HG03064 (cell line): ENCODE measurements around the gene EIF4G3.
"Not testable (repeated sequence)": the region's sequence is repeated elsewhere in the genome, so short reads cannot be mapped to it uniquely, and the experiment has no call there.

Source experiments
- ATAC-seq: cut with Tn5 transposase; IDR thresholded peaks from one replicate; pipeline ENCODE4 v1.9.1; 2021; ENCODE audit warnings: low read depth; ENCODE audit not compliant: unreplicated experiment

The EIF4G3 gene

DNA sequence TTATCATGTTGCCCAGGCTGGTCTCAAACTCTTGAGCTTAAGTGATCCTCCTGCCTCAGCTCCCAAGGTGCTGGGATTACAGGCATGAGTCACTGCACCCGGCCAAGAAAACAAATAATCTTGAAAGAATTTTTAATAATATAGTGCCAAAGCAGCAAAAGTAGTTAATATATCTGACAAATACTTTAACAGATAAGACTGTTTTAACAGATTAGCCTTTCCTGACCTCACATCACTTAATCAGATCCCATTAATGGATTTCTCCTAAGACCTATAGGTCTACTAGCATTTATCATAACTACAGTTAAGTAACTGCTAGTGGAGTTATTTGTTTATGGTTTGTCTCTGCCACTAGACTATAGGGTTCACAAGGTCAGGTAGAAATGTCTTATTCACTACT, 328.5 kb downstream of the EIF4G3 start:
- no peak for ATAC-seq

DNA sequence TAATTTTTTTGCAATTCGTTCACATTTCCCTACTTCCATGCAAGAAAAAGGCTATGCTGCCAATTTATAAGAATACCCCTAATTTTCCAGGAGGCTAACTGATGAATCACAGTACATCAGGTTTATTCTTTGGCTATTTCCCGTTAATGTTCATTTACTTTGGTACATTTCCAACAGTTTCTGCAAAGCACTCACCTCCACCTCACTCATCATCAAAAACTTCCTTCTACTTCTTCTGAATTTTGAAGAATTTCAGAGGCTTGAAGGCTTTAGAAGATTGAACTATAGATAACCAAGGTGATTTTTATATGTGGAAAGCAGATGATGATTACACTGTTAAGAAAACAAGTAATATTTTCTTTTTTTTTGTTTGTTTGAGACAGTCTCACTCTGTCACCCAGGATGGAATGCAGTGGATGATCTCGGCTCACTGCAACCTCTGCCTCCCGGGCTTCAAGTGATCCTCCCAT, 329.1 kb downstream of the EIF4G3 start:
- no peak for ATAC-seq

DNA sequence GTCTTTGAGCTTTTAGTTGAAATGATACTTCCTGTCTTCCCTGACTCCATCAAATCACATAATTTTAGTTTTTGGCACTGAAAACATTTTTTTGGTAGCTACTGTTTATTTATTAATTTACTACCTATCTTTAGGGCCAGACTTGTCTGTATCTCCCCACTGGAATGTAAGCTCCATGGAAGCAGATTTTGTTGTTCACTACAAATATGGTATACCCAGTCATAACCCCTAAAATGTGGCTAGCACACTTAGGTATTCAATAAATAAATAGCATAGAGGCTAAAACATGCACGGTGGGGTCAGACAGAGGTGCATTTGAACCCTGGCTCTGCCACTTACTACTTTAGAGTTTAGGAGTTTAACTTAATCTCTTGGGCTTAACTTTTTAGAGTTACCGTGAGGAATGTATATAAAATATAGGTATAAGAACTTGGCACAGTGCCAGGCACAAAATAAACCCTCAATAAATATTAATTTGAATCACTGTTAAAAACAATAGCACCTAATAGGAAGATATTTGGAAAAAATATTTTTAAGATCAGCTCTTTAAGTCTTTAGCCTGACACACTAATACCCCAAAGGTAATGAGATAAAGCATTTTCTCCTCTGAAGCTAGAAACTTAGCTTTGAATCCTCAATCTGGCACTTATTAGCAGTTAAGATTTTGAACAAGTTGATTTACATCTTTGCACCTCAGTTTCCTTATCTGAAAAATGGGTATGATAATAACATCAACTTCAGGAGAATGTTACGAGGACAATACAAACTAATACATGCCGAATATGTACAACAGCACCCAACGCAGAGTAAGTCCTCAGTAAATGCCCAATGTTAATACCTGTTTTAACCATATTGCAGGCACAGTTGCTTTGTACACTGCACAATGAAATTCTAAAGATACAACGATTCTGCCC, 330.0 kb downstream of the EIF4G3 start:
- ATAC-seq, result no peak

DNA sequence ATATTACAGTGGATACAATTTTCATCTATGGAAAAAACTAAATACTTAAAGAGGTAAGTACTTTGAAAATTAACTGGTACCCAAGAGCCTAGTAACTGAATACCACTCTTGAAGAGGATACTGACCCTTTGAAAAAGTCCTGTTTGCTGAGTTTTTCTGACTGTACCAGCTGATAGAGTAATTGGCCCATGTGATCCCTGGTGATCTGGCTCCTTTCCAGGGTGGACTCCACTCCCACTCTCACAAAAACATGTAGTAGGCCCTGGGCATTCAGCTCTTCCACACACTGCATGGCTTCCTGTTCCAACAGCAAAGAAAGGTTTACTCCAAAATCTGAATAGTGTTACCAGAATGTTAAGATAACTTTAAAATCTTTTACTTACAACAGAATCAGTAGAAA, 336.0 kb downstream of the EIF4G3 start:
- ATAC-seq, result no peak

DNA sequence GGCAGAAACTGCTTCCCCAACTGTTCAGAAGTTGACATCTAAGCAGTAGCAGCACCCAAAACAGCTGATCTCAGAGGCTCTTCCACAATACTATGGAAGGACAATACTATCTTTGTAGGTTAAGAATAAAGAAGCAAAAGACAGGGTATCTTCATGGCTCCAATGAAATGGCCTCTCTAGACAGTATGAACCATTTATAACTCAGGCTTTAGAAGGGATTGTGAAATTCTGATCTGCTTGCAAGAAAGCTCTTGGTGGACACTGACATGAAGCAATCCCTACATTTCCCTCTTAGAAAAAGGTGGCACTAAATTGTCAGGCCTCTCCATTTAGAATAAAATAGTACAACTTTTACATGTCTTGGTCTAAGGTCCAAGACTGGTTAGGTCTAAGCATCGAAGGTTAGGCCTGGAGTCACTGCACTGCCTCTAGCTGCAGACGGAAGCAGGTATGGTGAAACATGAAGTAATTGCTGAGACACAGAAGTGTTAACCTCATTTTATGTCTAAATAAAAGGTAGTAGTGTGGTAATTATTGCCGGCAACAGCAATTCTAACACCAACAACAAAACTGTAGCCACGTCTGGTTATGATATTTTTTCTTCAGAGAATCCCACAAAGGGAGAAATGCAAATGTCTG, 339.0 kb downstream of the EIF4G3 start:
- ATAC-seq, result no peak

DNA sequence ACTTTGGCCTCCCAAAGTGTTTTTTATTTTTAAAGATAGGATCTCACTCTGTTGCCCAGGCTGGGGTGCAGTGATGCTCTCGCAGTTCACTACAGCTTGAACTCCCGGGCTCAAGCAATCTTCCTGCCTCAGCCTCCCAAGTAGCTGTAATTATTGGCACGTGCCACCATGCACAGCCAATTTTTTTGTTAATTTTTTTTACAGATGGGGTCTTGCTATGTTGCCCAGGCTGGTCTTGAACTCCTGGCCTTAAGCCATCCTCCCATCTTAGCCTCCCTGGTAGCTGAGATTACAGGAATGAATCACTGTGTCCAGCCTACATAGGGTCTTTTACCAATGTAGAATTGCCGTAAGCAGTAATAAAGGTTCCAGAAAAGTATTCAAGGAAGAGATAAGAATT, 340.5 kb downstream of the EIF4G3 start:
- no peak for ATAC-seq

DNA sequence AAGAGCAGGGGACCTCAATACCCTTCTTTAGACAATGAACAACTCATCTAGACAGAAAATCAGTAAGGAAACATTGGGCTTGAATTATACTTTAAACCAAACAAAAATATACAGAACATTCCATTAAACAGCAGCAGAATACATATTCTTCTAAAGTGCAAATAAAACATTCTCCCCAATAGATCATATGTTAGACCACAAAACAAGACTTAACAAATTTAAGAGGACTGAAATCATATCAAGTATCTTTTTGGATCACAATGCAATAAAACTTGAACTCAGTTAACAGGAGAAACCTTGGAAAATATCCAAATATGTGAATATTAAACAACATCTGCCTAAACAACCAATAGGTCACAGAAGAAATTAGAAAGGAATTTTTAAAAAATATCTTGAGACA, 341.9 kb downstream of the EIF4G3 start:
- no peak for ATAC-seq

DNA sequence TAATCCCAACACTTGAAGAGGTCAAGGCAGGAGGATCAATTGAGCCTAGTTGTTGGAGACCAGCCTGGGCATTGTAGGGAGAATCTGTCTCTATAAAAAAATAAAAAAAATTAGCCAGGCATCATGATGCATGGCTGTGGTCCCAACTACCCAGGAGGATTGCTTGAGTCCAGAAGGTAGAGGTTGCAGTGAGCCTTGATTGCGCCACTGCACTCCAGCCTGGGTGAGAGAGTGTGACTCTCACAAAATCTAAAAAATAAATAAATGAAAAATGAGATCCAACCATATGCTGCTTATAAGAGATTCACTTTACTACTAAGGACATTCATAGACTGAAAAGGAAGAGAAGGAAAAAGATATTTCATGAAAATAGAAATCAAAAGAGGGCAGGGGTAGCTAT, 342.5 kb downstream of the EIF4G3 start:
- ATAC-seq, result no peak

DNA sequence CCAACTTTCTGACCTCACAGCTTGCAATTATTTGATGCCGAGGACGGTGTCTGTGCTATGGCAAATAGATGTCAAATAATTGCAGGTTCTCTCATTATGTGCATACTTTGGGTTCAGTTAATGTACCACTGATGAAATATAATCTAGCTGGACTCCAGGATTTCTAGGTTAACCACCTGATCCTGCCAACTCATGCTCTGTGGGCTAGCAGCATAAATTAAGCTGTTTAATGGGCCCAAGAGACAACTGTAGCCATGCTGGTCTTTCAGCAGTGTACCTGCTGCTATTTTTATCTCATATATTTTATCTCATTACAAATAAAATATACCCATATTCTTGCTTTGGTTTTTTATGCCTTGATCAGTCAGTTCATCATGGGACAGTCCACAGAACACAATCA, 346.3 kb downstream of the EIF4G3 start:
- no peak for ATAC-seq

DNA sequence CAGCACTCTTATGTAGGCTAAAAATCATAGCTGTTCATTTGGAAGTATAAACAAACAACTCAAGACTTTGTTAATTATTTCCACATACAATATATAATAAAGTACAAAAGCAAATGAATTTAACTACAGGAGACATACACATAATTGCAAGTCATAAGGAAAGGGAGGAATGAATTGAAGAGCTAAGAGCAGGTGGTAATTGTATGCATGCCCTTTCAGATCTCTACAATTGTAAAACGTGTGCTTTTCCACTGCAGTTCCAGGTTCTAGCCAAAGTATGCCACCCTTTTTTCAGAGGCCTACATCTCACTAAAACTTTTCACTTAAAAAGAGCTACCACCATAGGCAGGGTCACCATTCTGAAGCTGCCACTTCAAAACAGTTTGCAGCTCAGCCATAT, 346.8 kb downstream of the EIF4G3 start:
- ATAC-seq, result no peak

DNA sequence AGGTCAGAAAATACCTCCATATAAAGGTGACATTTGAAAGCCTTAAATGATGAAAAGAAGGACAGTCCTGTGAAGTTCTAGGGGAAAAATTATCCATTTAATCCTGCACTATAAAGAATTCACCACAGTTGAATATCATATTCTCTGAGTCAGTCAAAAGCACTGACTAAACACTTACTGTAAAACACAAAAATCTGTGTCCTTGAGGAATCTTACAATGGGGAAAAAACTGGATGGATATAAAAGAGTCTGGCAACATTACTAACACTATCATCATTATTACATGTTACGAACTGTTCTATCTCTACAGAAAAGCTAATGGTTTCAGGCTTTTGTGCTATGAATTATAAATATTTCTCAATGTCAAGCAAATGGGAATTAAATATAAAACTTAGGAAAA, 347.2 kb downstream of the EIF4G3 start:
- ATAC-seq, result no peak

DNA sequence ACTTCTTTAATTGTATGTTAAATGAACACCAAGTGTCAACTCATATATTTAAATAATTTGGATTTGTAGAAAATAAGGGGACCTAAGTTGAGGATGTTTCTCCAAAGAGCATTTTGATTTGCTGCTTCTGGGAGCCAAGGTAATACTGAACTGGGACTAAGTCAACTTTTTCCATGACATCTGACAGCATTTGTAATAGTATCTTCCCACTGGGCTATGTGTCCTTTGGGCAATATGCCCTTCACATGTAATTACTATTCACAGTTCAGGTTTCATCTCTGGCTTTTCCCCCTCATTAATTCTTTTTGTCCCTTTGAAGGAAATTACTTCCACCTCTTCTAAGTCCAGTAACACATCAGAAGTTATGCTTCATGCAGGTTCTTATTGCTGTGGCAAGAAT, 352.9 kb downstream of the EIF4G3 start:
- ATAC-seq, result no peak

DNA sequence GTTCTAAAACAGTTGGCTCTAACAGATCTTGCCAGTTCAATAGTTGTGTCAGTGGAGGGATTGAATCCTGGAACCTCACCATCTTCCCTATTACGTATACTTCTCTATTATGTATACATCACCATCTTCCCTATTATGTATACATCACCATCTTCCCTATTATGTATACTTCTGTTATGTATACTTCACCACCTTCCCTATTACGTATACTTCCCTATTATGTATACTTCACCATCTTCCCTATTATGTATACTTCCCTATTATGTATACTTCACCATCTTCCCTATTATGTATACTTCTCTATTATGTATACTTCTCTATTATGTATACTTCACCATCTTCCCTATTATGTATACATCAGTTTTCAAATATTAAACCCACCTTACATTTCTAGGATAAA, 355.2 kb downstream of the EIF4G3 start:
- no peak for ATAC-seq

DNA sequence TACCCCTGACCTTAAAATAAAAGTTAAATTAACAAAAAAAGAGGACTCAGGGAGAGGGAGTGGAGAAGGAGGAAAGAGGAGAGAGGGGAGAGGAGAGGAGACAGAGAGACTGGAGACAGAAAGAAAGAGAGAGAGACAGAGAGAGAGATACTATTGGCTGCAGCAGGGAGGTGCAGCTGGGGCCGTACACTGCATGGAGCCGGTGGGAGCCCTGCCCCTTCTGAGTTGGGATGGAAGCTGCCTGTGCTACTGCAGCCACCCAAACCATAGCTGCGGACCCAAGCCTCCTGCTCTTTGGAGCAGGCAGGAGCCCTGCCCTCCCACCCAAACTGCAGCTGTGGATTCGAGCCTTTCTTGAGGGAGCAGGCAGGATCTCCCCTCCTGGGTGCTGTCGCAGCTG, 356.9 kb downstream of the EIF4G3 start:
- no peak for ATAC-seq

DNA sequence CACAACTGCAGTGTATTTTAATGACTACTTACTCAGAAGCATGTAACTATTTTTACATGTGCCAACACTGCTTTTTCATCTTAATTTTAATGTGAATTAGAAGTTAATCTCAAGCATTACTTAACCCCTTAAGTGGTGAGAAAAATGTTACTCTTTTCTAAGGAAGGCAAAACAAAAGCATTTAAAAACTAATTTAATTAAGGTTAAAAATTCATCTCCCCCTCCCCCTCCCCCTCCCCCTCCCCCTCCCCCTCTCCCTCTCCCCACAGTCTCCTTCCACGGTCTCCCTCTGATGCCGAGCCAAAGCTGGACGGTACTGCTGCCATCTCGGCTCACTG, 362.2 kb downstream of the EIF4G3 start:
- ATAC-seq, result no peak

DNA sequence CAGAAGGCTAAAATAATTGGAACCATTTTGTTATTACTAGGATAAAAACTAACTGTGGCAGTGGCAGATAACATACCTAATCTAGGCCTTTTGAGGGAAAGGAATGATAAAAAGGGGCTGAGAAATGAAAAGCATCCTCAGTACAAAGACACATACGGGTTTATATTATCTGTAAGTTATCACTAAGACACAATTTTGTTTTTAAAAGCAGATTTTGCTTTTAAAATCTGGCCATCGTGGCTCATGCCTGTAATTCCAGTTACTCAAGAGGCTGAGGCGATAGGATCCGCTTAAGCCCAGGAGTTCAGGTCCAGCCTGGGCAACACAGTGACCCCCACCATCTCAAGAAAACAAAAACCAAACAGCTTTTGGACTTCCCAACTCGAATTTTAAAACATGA, 364.8 kb downstream of the EIF4G3 start:
- no peak for ATAC-seq

DNA sequence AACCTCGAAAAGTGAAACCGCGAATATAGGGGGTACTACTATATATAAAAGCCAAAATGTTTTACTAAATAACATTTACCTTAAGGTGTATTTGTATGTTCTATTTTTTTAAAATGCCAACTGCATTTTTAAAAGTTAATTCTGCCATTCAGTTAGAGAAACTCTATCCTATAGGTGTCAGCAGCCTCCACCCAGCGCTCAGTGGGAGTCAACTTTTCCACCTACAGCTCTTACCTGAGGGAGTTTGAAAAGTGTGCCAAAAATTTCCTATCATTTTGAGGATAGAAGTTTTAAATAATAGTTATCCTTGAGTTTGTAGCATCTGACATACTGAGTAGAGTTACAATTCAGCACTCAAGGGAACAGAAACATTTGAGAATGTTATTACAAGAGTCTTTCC, 383.5 kb downstream of the EIF4G3 start:
- no peak for ATAC-seq

DNA sequence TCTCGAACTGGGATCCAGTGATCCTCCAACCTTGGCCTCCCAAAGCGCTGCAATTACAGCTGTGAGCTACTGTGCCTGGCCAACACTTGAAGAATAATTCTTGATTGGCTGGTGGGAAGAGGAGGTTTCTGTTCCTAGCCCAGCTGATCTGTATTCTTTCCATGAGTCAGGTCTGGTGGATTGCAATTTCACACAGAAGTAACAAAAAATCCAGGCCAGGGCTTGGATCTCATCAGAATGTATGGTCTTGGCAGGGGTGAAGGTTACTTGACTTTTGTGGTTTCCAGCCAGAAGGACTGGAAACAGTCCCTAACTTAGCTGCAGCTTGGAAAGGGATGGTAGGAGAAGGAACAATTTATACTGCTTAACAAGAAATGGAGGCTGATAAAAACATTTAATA, 384.5 kb downstream of the EIF4G3 start:
- no peak for ATAC-seq

DNA sequence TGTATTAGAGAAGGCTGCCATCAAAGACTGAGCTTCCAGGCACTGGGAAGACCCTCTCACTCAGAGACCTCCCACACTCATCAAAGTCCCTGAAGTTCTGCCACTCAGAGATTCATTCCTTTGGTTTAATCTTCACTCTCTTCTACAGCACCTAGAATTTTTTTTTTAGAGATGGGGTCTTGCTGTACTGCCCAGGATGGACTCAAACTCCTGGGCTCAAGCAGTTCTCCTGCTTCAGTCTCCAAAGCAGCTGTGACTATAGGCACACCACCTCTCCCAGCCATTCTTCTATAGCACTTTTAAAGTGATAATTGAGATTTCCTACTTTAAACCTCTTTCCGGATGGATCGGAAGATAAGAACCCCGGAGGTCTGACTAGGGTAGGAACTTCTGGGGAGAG, 385.9 kb downstream of the EIF4G3 start:
- ATAC-seq, result no peak

DNA sequence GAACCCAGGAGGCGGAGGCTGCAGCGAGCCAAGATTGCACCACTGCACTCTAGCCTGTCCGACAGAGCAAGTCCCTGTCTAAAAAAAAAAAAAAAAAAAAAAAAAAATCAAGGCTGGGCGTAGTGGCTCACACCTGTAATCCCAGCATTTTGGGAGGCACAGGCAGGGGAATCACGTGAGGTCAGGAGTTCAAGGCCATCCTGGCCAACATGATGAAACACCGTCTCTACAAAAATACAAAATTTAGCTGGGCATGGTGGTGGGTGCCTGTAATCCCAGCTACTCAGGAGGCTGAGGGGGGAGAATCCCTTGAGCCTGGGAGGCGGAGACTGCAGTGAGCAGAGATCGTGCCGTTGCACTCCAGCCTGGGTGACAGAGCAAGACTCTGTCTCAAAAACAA, 387.1 kb downstream of the EIF4G3 start:
- not testable (repeated sequence) for ATAC-seq

DNA sequence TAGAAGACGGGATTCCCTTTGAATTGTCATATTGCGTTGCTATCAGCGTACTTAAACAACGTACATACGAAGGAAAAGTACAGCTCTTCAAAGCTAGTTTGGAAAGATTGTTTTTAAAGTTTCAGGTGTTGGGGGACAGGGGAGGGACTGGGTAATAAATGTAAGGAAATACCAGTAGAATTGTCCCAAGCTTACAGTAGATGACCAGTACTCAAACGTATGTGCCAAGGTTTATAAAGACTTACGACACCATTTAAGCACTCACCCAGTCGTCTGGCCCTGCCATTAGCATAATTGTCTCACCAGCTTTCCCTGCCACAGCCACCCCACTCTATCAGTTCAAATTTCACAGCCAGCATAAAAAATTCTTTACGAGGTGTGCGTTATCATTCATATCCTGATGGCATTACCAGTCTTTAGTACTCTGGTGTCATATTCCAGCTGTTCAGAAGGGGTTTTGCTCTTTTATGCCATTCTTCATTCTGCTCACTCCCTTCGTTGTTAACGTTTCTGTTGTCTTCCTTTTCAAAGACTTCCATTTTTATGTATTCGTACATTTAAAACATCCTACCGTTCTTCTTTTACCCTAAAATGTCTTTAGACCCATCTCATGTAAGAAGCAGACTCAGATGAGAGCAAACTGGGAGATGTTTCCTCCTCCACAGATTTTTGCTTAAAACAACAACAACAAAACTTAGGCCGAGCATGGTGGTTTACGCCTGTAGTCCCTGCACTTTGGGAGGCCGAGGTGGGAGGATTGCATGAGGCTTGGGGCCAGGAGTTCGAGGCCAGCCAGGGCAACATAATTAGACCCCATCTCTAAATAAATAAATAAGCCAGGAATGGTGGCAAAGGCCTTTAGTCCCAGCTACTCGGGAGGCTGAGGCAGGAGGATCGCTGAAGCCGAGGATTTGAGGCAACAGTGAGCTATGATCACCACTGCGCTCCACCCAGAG, 388.6 kb downstream of the EIF4G3 start:
- ATAC-seq, result no peak
